ENCODE data around the gene CCNQ.

The CCNQ gene

GRCh38 chrX:153557618-153558355 lies 41.2 kb downstream of the CCNQ start:
- peaks cover 5% of the 10 kb centered on the region for H3K4me1 ChIP-seq (ENCODE audit: insufficient read depth, low read length, poor library complexity, severe bottlenecking)
- H3K9me2 ChIP-seq (replicated peaks; ENCODE audit: low read depth, low read length): no peaks in the 10 kb centered on the region
- no peaks in the 10 kb centered on the region for H3F3A ChIP-seq (ENCODE audit: low read depth)
- no peak overlapping the region for H3K4me2 ChIP-seq (ENCODE audit: low read depth, low read length, poor library complexity, severe bottlenecking)
- H3K9me3 ChIP-seq (ENCODE audit: insufficient read depth, low read depth, low read length): no peaks in the 10 kb centered on the region
- no peaks in the 10 kb centered on the region for H3K27me3 ChIP-seq (ENCODE audit: insufficient read depth, low read length, poor library complexity, severe bottlenecking)
- no peak overlapping the region for H3K9ac ChIP-seq (ENCODE audit: low read depth, low read length, poor library complexity, severe bottlenecking)
- no peak overlapping the region for H2AFZ ChIP-seq (ENCODE audit: low read length)
- H3K36me3 ChIP-seq (ENCODE audit: insufficient read depth, low read length): no peaks in the 10 kb centered on the region
- H3K79me2 ChIP-seq (ENCODE audit: insufficient read depth, low read length): no peaks in the 10 kb centered on the region
- TF ChIP-seq EZH2phosphoT487 (IDR thresholded peaks at IDR 0.05; ENCODE audit: borderline replicate concordance): no peak
- TF ChIP-seq, protein P1, sequence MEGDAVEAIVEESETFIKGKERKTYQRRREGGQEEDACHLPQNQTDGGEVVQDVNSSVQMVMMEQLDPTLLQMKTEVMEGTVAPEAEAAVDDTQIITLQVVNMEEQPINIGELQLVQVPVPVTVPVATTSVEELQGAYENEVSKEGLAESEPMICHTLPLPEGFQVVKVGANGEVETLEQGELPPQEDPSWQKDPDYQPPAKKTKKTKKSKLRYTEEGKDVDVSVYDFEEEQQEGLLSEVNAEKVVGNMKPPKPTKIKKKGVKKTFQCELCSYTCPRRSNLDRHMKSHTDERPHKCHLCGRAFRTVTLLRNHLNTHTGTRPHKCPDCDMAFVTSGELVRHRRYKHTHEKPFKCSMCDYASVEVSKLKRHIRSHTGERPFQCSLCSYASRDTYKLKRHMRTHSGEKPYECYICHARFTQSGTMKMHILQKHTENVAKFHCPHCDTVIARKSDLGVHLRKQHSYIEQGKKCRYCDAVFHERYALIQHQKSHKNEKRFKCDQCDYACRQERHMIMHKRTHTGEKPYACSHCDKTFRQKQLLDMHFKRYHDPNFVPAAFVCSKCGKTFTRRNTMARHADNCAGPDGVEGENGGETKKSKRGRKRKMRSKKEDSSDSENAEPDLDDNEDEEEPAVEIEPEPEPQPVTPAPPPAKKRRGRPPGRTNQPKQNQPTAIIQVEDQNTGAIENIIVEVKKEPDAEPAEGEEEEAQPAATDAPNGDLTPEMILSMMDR (conservative IDR thresholded peaks at IDR 0.05; ENCODE audit: low read length): no peak
- H4K20me1 ChIP-seq (ENCODE audit: insufficient read depth, low read length, poor library complexity, severe bottlenecking): no peaks in the 10 kb centered on the region
- no peak overlapping the region for H3K4me3 ChIP-seq (ENCODE audit: low read length, poor library complexity, severe bottlenecking)

DNA sequence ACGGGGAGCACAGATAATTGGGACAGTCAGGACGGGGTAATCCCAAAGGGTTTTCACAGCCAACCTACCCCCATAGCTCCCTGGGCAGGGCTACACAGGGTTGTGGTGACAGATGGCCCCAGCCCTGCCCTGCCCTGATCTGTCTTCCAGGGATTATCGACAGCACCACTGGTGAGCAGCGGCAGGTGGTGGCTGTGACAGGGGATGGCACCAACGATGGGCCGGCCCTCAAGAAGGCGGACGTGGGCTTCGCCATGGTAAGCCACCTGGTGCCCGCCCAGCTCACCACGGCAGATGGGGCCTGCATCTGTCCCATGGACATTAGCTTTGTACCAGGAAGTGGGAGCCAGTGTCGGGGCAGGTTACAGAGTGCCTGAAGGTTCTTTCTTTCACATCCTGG lies 42.2 kb downstream of the CCNQ start:
- peaks cover 5% of the 10 kb centered on the region for H3K4me1 ChIP-seq (ENCODE audit: insufficient read depth, low read length, poor library complexity, severe bottlenecking)
- H3K9ac ChIP-seq (ENCODE audit: low read depth, low read length, poor library complexity, severe bottlenecking): no peak overlapping the region
- H3K4me2 ChIP-seq (ENCODE audit: low read depth, low read length, poor library complexity, severe bottlenecking): no peak overlapping the region
- no peaks in the 10 kb centered on the region for H3K9me3 ChIP-seq (ENCODE audit: insufficient read depth, low read depth, low read length)
- H4K20me1 ChIP-seq (ENCODE audit: insufficient read depth, low read length, poor library complexity, severe bottlenecking): no peaks in the 10 kb centered on the region
- no peaks in the 10 kb centered on the region for H3K27me3 ChIP-seq (ENCODE audit: insufficient read depth, low read length, poor library complexity, severe bottlenecking)
- no peaks in the 10 kb centered on the region for H3K79me2 ChIP-seq (ENCODE audit: insufficient read depth, low read length)
- no peak for TF ChIP-seq EZH2phosphoT487 (IDR thresholded peaks at IDR 0.05; ENCODE audit: borderline replicate concordance)
- TF ChIP-seq, protein P1 (conservative IDR thresholded peaks at IDR 0.05; ENCODE audit: low read length): no peak
- H3K9me2 ChIP-seq (replicated peaks; ENCODE audit: low read depth, low read length): no peaks in the 10 kb centered on the region
- H3K36me3 ChIP-seq (ENCODE audit: insufficient read depth, low read length): no peaks in the 10 kb centered on the region
- no peak overlapping the region; the same call in 1 of the 2 replicates for H2AFZ ChIP-seq (ENCODE audit: low read length)
- no peak overlapping the region for H3K4me3 ChIP-seq (ENCODE audit: low read length, poor library complexity, severe bottlenecking)
- no peaks in the 10 kb centered on the region for H3F3A ChIP-seq (ENCODE audit: low read depth)

- H4K20me1 ChIP-seq (ENCODE audit: insufficient read depth, low read length, poor library complexity, severe bottlenecking): no peaks in the 10 kb centered on the region
- H3K9ac ChIP-seq (ENCODE audit: low read depth, low read length, poor library complexity, severe bottlenecking): no peak overlapping the region
- H3K4me2 ChIP-seq (ENCODE audit: low read depth, low read length, poor library complexity, severe bottlenecking): no peak overlapping the region
- H3K79me2 ChIP-seq (ENCODE audit: insufficient read depth, low read length): no peaks in the 10 kb centered on the region
- no peak overlapping the region for H3K4me3 ChIP-seq (ENCODE audit: low read length, poor library complexity, severe bottlenecking)
- H3K9me2 ChIP-seq (replicated peaks; ENCODE audit: low read depth, low read length): no peaks in the 10 kb centered on the region
- H3K9me3 ChIP-seq (ENCODE audit: insufficient read depth, low read depth, low read length): no peaks in the 10 kb centered on the region
- H3K4me1 ChIP-seq (ENCODE audit: insufficient read depth, low read length, poor library complexity, severe bottlenecking): peaks cover 5% of the 10 kb centered on the region
- H3K27me3 ChIP-seq (ENCODE audit: insufficient read depth, low read length, poor library complexity, severe bottlenecking): no peaks in the 10 kb centered on the region
- H3K36me3 ChIP-seq (ENCODE audit: insufficient read depth, low read length): no peaks in the 10 kb centered on the region
- no peak overlapping the region for H2AFZ ChIP-seq (ENCODE audit: low read length)
- H3F3A ChIP-seq (ENCODE audit: low read depth): no peaks in the 10 kb centered on the region
- TF ChIP-seq, protein P1 (conservative IDR thresholded peaks at IDR 0.05; ENCODE audit: low read length): peak; percentile 65
- no peak for TF ChIP-seq EZH2phosphoT487 (IDR thresholded peaks at IDR 0.05; ENCODE audit: borderline replicate concordance)
Observed at GRCh38 chrX:153554519-153555167, 44.3 kb downstream of the CCNQ start.
